Measurements from ENCODE around the gene CPXM1.

Gene CPXM1

DNA sequence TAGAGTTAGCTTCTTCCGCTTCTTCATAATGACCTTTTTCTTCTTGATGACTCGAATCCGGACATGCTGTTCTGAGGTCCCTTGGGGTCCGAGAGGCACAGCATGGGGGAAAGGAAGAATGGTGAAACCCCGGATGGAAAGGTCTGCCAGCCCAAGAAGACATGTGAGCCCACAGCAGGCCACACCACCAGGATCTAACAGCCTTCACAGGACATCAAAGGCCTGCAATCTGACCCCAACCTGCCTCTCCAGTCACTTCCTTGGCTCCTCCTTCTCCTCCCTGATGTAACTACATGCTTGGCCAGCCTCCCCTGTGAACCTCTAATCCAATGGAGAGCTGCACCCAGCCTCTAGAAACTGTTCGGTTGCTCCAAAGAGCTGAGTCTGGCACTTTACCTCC lies 1.6 kb downstream of the CPXM1 start:
- TF ChIP-seq CTCF (IDR thresholded peaks at IDR 0.05; ENCODE audit: low read depth, low read length) = no peak
- H3K4me3 ChIP-seq (ENCODE audit: low read depth, low read length) = no peak overlapping the region

GRCh38 chr20:2798095-2798805 lies 2.2 kb downstream of the CPXM1 start:
- no peak for TF ChIP-seq CTCF (IDR thresholded peaks at IDR 0.05; ENCODE audit: low read depth, low read length)
- no peak overlapping the region for H3K4me3 ChIP-seq (ENCODE audit: low read depth, low read length)

GRCh38 chr20:2797136-2797983 lies 3.1 kb downstream of the CPXM1 start:
- no peak for TF ChIP-seq CTCF (IDR thresholded peaks at IDR 0.05; ENCODE audit: low read depth, low read length)

DNA sequence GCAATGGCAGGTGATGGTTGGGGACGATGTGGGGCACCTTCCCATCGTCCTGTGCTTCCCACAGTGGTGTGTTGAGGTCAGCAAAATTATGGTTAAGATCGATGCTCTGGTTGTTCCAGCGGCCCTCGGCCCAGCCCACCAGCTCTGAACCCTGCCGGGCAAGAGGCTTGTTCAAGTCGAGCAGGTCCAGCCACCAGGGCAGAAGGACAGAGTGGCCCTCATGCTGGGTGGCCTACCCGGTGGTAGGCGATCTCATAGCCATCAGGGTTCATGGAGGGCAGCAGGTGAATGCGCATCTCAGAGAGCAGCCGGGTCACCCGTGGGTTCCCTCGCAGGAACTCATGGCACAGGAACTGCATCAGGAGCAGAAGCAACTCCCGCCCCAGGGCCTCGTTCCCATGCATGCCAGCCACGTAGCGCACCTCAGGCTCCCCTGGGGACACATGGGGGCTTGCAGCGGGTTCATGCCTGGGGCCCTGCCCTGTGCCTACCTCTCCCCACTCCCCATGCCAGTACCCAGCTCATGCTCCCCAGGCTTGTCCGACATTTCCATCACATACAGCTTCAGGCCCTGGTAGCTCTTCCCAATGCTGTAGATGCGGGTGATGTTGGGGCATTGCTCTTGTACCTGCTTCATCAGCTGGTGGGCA lies 4.3 kb downstream of the CPXM1 start:
- TF ChIP-seq CTCF (IDR thresholded peaks at IDR 0.05; ENCODE audit: low read depth, low read length) = no peak
- no peak overlapping the region for H3K4me3 ChIP-seq (ENCODE audit: low read depth, low read length)

More at GRCh38 chr20:2797136-2797983, 3.1 kb downstream of the CPXM1 start:
- no peak overlapping the region for H3K4me3 ChIP-seq (ENCODE audit: low read depth, low read length)

GRCh38 chr20:2795451-2795850 lies 5.0 kb downstream of the CPXM1 start:
- no peak for TF ChIP-seq CTCF (IDR thresholded peaks at IDR 0.05; ENCODE audit: low read depth, low read length)
- no peak overlapping the region for H3K4me3 ChIP-seq (ENCODE audit: low read depth, low read length)

- TF ChIP-seq CTCF (IDR thresholded peaks at IDR 0.05; ENCODE audit: low read depth, low read length) = no peak
- H3K4me3 ChIP-seq (ENCODE audit: low read depth, low read length) = no peak overlapping the region
Observed at GRCh38 chr20:2794866-2795447, 5.5 kb downstream of the CPXM1 start.
